HG02870 (cell line): ENCODE data around the gene FLII.
"Not testable (repeated sequence)": the region's sequence is repeated elsewhere in the genome, so short reads cannot be mapped to it uniquely, and the experiment has no call there.

Source experiments
- ATAC-seq: cut with Tn5 transposase; IDR thresholded peaks from one replicate; pipeline ENCODE4 v1.9.1; 2021; ENCODE audit warnings: mild to moderate bottlenecking, moderate library complexity; ENCODE audit not compliant: unreplicated experiment

Gene FLII

DNA sequence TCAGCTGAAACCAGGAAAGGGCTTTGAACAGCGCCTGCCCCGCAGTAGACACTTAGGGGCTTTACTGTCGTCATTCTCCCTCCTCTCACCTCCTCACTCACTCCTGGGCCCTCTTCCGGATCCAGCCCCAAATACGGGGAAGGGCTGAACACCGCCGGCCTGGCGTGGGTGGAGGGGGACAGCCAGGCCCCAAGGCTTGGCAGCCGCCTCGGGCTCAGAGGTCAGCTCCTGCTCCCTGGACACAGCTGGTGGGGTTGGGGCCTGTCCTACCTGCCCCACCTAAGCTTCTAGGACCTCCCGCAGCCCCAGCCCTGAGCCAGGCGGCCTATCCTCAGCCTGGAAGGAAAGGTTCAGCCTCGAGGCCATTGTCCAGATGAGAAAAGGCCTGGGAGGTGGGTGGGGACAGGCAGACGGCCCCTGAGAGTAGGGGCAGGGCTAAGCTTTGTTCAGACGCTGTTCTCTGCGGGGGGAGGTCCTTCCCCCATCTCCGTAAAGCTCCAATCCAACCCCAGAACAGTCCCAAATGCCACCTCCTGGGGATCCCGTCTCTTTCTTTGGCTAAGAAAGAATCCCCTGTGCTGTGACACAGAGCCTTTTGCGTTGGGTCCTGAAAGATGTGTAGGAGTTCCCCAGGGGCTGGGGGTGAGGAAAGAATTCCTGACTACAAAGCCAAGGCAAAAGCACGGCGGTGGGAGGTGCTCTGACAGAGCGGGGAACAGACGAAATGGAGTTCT is 34.0 kb downstream of the FLII start:
- no peak for ATAC-seq

- ATAC-seq = no peak
These were observed 34.5 kb downstream of the FLII start for GRCh38 chr17:18224053-18224386.

- no peak for ATAC-seq
These were observed 39.7 kb downstream of the FLII start for GRCh38 chr17:18218756-18219415.

- ATAC-seq = no peak
These were observed 41.0 kb downstream of the FLII start for GRCh38 chr17:18217412-18218015.

GRCh38 chr17:18216906-18217305 is 41.6 kb downstream of the FLII start:
- ATAC-seq = not testable (repeated sequence)

DNA sequence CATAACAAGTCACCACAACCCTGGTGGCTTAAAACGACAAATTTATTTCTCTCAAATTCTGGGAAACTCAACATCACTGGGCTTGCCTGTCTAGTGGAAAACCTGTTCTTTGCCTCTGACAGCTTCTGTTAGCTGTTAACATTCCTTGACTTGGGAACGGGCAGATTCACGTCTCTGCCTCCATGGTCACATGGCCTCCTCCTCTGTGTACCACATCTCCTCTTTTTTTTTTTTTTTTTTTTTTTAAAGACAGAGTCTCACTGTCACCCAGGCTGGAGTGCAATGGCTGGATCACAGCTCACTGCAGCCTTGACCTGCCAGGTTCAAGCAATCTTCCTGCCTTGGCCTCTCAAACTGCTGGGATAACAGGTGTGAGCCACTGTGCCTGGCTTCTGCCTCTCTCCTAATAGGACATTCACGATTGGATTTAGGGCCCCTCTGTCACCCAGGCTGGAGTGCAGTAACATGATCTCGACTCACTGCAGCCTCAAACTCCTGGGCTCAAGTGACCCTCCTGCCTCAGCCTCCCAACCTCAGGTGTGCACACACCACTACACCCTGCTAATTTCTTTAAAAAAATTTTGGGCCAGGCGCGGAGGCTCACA is 44.8 kb downstream of the FLII start:
- ATAC-seq = no peak

DNA sequence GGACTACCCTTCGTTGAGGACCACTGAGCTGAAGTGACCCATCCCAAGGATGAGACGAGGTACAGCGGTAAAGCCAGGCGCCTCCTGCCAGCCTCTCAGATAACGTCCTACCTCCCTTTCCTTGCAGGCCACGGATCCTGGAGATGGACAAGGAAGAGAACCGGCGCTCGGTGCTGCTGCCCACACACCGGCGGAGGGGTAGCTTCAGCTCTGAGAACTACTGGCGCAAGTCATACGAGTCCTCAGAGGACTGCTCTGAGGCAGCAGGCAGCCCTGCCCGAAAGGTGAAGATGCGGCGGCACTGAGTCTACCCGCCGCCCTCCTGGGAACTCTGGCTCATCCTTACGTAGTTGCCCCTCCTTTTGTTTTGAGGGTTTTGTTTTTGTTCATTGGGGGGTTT is 50.4 kb downstream of the FLII start:
- ATAC-seq = no peak

DNA sequence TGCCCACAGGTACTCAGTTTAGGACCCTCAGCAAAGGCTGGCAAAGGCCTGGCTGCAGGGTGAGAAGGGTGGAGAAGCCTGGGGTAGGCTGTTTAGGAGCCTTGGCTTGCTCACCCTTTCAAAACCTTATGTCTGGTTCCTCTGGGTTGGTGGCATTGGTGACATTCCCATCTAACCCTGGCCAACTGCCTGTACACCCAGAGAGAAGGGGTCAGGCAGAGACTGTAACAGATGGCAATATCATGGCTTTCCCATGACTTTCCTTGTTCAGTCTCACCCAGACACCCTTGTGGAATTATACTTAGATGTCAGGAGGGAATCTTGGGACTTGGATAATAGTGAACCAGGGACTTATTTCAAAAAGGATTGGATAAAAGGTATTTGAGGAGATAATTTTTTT is 51.6 kb downstream of the FLII start:
- ATAC-seq = no peak

- no peak for ATAC-seq
These were observed 52.7 kb downstream of the FLII start for GRCh38 chr17:18205861-18206260.

GRCh38 chr17:18203308-18203707 is 55.2 kb downstream of the FLII start:
- ATAC-seq = no peak

DNA sequence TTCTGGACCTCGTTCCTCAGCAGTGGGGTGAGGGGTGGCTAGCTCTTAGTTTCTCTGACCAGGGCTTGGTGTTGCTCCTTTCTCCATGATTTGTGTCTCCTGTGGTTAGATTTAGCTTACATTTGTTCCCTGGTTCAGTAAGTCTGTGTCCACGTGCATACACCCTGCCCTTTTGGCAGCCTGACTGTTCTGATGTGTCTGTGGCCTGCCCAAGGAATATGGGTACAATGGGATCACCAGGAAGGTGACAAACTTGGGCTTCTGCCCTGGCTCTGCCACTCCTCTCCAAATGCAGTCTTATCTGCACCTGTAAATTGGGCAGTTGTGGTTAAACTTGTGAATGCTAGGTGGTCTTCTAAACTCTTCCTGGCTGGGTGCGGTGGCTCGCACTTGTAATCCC is 57.4 kb downstream of the FLII start:
- no peak for ATAC-seq

DNA sequence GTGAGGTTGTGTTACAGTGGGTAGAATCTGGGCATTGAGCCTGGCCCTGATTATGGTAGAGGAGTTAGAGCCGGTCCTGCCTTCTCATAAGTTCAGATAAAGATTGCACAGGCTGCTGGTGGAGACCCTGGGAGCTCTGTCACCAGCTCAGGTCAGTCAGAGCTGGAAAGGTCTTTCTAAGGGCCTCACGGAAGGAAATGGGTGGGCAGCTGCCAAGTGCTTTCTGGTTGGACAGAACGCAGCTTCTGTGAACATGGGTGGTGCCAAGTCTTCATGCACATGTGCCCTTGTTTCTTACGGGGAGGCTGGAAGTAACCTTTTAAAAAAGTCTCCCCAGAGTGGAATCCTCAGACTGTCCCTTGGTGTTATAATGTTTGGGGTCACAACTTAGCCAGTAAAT is 60.0 kb downstream of the FLII start:
- ATAC-seq = no peak

DNA sequence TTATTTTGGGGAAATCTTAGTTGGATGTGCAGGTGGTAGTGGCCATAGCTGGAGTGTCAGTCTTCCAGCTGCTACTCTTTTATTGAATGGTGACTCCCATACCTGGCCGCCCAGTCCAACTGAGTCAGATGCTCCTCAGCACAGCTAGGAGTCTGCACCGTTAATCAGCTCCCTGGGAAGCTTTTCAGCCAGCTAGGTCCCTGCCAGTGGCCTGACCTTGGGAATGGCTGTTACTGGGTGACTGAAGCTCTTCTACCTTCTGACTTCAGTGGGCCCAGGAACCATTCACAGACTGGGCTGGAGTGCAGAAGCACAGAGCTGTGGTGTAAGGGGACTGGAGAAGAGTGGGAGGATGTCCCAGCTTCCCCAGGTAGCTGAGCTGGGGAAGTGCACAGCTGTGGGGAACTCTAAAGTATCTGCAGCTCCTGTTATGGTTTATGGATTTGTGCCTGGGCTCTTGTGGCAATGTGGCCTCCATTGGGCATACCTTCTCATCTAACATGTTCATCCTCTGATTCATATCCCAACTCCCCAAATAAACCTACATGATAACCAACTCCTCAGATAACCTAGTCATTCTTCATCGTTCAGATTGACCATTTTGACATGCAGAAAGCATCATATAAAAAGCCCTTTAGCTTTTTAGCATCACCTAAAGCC is 60.9 kb downstream of the FLII start:
- ATAC-seq = no peak

DNA sequence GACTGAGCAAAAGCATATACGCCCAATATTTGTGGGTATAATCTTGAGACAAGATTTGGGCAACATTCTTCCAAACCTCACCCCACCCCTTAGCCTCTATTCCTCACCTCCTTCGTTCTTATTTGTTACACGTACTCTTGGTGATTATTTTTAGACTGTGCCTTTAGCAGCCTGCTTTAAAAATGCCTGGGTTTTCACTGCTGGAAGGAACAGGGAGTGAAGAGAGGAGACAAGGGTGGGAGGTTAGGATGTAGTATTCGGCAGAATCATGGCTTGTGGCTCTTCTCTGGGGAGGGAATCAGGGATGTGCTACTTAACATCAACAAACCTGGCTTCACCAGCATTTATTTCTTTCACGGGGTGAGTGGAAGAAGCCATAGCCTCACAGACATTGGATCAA is 63.3 kb downstream of the FLII start:
- ATAC-seq = no peak
